Colon (tissue), 2 donors: ENCODE results near the gene ADCY2.

ENCODE experiments used
- FAIRE-seq: peaks from 2 replicates; lab custom pipeline; 2012; peaks lifted over from hg19 to GRCh38; lab: Jason Lieb, UNC
- donor health status: control.
- donor health status: control.

The ADCY2 gene

GRCh38 chr5:7395947-7396712 is at the start of gene ADCY2:
Gene ADCY2 (plus strand): TSS chr5:7396138. CDS start chr5:7396297, 159 bp downstream.
- FAIRE-seq, result no peak

GRCh38 chr5:7347377-7347776 is 48.6 kb upstream of the ADCY2 start:
- FAIRE-seq, result no peak

DNA sequence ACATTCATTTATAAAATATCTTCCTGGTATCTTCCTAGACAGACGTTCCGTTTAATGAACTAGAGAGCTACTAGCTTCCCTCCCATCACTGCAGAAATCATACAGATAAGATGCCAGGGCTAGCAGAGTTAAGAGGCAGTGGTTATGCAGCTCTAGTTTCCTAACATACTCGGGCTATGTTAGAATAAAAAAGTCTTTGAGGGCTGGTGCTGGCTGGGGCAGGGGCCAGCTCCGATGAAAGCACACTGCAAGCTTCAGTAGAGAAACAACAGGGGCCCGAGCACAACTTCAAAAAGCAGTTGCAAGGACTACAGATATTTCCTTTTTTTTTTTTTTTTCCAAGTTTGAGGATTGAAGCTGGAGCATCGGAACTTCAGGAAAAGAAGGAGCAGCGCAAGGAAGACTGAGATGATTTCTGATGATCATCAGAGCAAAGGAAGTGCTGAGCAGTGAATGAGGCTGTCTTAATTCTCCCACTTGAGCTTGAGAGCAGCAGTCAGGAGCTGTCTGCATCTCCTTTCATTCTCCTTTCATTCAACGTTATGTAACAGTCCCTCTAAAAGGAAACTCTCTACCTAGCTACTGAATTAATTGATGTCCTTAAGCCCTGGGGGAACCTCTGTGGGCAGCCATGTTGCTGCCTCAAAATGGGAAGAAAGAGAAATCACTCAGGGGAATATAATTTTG is 47.6 kb upstream of the ADCY2 start:
- FAIRE-seq, result no peak

- FAIRE-seq, result no peak
These were observed 34.3 kb upstream of the ADCY2 start for GRCh38 chr5:7361593-7361992.

DNA sequence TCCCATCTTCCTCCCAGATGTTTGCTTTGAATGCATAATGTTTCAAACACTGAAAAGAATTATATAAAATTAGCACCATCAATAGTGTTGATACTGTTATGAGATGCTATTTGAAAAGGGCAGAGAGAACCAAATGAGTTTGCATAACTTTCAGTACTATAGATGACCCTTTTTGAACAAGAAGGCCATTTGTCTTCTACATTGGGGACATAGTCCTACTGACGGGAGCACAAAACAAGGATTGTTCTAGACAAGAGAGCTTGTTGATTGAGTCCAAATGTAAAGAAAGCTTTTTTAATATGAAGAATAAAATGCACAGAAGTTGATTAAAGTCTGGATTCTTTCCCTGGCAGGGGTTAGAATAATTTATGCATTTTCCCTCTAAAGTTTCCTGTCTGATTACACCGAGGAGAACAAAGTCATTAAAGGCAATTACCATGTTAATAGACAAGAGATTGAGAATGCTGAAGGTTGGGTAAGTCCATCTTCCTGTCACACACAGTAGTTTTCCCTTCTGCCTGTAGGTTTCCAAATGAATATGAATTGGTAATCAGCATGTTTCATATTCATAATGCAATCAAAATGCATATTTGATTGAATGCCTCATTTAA is 32.8 kb upstream of the ADCY2 start:
- FAIRE-seq, result no peak

DNA sequence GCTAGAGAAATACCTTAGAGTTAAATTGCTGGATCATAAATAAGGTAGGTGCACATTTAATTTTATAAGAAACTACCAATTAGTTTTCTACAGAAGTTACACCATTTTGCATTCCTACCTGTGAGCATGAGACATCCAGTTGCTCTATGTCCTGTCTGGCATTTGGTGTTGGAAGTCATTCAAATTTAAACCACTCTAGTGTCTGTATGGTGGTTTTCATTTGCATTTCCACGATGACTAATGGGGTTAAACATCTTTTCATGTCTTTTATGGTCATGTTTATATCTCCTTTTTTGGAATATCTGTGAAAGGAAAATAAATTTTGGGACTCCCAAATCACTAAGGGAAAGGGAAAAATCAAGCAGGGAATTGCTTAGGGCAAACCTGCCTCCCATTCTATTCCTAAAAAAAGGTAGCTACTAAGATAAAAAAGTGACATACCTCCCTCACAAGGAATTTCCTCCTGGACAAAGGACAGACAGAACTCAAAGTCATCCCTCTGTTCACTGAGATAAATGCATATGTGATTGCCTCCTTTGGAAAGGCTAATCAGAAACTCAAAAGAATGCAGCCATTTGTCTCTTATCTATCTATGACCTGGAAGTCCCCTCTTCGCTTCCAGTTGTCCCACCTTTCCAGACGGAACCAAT is 31.6 kb upstream of the ADCY2 start:
- no peak for FAIRE-seq

DNA sequence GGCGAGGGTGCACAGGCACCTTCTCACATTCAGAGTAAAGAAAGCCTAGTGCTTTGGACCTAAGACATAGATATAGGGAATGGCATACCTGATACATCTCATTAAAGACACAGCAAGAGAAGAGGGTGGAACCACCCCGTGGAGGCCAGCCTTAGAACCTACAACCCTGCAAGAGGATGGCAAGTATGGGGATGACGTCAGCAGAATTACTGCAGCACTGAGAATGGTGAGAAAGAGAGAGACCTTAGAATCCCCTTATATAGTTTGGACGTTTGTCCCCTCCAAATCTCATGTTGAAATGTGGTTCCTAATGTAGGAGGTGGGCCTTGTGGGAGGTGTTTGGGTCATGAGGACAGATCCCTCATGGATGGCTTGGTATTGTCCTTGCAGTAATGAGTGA is 28.2 kb upstream of the ADCY2 start:
- FAIRE-seq, result no peak

DNA sequence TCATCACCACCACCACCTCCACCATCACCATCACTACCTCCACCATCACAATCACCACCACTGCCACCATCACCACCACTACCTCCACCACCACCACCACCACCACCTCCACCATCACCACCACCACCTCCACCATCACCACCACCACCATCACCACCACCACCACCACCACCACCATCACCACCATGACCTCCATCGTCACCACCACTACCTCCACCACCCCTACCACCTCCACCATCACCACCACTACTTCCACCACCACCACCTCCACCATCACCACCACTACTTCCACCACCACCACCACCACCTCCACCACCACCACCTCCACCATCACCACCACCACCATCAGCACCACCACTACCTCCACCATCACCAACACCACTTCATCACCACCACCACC is 23.5 kb upstream of the ADCY2 start:
- no peak for FAIRE-seq

DNA sequence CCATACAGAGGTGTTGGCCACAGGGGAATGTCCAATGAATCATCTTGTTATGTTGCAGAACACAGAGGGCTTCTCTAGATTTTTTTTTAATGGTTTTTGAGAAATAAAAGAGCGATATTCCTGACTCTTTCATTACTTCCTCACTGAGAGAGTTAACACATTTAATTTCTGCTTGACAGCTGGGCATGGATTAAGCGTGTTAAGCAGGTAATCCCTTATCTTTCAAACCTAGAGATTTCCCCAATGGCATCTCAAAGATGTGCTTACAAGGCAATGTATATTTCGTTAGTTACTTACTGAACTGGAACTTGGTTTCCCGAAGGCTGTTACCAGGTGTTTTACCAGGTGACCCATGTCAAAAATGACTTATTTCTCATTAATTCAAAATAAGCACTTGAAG is 21.8 kb upstream of the ADCY2 start:
- no peak for FAIRE-seq

DNA sequence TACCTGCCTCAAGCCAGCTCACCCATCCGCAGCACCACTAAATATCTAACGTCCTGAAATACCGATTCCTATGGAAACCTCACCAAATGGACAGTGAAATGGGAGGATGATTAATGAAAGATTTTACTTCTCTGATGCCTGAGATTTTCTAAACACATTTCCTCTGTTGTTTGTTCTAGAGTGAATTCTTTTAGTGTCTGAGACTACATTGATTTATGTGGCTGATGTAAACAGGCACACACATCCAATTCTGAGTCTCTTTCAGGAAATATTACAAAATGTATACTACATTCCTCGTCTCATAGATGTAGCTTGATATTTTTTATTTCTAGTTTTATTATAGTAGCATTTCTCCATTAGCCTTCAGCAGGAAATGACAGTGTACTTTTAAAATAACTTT is 20.5 kb upstream of the ADCY2 start:
- no peak for FAIRE-seq

- no peak for FAIRE-seq
These were observed 19.1 kb upstream of the ADCY2 start for GRCh38 chr5:7376871-7377270.

DNA sequence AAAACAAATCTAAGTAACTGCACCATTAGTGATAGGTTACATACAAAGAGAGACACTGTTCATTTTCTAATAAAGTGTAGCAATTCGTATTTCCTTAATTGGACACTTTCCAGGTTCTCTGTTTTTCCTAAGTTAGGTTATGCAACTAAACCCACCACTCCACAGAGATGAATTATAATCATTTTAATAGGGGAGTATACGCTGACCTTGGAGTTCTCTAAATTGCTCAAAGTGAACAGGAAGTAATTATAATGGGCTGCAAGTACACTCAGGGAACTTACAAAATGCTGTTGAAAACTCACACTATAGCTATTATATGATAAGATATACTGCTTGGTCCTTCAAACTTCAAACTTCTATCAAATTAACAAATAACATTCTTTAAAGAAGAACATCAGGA is 18.2 kb upstream of the ADCY2 start:
- no peak for FAIRE-seq

- no peak for FAIRE-seq
These were observed 13.3 kb upstream of the ADCY2 start for GRCh38 chr5:7382588-7382987.

GRCh38 chr5:7385681-7386080 is 10.3 kb upstream of the ADCY2 start:
- no peak for FAIRE-seq

DNA sequence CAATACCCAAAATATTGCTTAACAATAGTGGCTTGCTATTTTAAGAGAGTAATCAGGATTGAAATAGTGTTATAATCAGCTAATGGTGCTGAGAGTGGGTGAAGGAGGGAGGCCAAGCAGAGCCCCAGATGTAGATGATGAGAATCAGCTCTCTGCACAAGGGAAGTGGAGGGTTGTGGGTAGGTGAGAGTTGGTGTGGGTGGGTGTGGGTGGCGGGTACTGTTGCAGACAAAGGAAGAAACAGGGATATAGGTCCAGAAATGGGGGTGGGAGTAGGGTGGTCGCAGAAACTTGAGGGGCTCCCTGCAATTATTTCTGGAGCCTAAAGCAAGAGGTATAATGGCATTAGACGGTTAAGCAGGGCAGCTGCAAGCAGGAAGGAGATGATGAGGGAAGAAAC is 7.4 kb upstream of the ADCY2 start:
- no peak for FAIRE-seq

DNA sequence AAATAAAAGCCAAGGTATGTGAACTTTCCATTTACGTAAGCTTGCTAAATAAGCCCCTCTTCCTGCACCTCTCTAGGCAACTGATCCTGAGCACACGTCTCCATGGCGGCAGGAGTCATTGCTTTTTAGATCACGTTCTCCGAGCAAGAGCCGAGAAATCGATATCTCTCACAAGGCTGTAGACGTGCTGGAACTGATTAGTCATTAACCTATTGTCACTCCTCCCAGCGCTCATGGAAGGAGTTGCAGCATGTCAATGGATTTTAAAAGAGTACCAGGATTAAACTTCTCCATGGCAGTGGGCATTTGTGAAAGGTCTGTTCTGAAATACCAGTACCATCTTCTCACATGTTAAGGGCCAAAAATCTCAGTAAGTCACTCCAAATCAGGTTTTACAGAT is 4.7 kb upstream of the ADCY2 start:
- no peak for FAIRE-seq

DNA sequence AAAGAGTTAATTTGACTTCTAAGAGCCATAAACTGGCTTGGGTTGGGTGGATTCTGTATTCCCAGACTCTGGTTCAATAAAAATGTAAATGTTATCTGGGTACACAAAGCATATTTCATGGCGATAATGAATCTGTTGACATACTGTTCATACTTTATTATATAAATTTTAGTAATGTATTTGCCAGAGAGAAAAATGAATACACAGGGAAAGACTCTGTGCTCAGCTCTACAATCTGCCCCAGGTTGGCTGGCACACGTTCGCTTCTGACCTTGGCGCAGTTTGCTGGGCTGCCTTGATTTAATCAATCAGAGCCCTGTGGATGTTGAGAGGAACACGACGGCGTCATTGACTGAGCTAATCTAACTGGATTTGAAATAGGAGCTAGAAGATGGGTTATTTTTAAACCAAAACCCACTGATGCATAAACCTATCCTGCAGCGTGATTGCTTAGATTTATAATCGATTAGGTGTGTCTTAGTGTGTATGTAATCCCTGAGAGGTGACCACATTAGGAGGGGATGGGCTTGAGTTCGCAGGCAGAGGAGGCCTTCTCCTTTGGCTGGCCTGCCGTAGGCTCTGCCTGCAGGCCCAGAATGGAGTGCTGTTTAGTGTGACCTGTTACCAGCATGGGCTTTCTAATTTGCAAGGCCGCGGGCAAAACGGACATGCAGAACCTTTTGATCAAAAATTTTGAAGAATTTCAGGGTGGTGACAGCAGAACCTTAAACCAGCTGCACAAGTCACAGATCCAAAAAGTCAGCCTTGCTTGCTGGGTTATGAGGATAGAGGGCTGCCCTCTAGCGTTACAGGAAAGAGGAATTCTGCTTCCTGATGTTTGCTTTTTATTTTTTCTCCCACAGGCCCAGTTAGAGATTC is 3.9 kb upstream of the ADCY2 start:
- FAIRE-seq, result no peak

GRCh38 chr5:7392693-7393024 is 3.3 kb upstream of the ADCY2 start:
- no peak for FAIRE-seq

- FAIRE-seq, result no peak
These were observed 1.8 kb upstream of the ADCY2 start for GRCh38 chr5:7393921-7394799.

GRCh38 chr5:7394889-7395431 is 978 bp upstream of the ADCY2 start:
- no peak for FAIRE-seq

DNA sequence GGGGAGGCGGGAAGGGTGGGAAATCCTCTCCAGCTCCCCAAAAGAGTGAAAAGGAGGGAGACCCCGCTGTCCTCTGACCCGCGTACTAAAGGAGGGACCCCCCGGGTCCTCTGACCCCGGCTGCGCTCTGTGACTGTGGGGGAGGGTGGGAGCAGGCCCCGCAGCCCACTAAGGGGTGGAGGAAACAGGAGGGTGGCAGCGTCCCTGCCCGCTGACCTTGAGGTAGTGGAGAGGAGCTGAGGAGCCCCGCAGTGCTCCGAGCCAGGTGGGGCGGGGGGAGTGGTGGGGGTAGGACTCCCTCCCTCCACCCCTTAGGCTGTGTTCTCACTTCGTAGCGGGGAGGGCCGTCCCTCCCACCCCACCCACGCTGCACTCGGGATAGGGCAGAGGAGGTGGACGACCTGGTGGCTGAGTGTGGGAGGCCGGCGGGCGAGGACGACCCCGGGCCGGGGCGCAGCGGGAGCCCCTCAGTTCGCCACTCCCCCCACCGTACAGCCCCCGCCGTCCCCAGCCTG is 449 bp upstream of the ADCY2 start:
- FAIRE-seq, result no peak
